IMR-90 (cell line): Measurements from ENCODE around the gene YPEL3.

Experiments used
- CTCF ChIP-seq: conservative IDR thresholded peaks from 2 replicates; pipeline ENCODE4 v1.5.1; 2012; ENCODE audit warnings: mild to moderate bottlenecking, low read depth, low read length, improper control_type of control experiment
- POLR2A ChIP-seq: IDR thresholded peaks from 2 replicates; pipeline ENCODE4 v1.6.1; 2012; ENCODE audit warnings: mild to moderate bottlenecking, low read depth, low read length
- RAD21 ChIP-seq: IDR thresholded peaks from 2 replicates; pipeline ENCODE4 v1.6.1; 2012; ENCODE audit warnings: low read length, improper control_type of control experiment
- SMC3 ChIP-seq: fragments of 150-350 bp; IDR thresholded peaks from 2 replicates; pipeline ENCODE4 v1.6.1; 2016; ENCODE audit warnings: low read depth, mild to moderate bottlenecking, antibody characterized with exemption, low read length, moderate library complexity

- TF ChIP-seq POLR2A (no peak), CTCF (no peak), SMC3 (no peak), RAD21 (no peak)
Measured at GRCh38 chr16:30110661-30111060, 14.6 kb upstream of the YPEL3 start.
